Prostate gland (tissue), 2 donors: Measurements from ENCODE around the gene GLG1. TPM values are rescaled to one million over a fixed set of nuclear protein-coding genes. Genes with fewer than 3 reads are reported as not detected.
"Not testable (repeated sequence)": the region's sequence is repeated elsewhere in the genome, so short reads cannot be mapped to it uniquely, and the experiment has no call there.

ENCODE experiments used
- DNase-seq: peaks from one replicate; pipeline ENCODE4 v3.0.0-alpha.2; 2019; ENCODE audit warnings: low spot score
- H3K27ac ChIP-seq, 2 donors: fragments of 200-600 bp; sonication (generic); 2 replicates each; pipeline ENCODE4 v1.5.1; 2017 to 2019
- H3K27me3 ChIP-seq: fragments of 200-600 bp; sonication (generic); replicated peaks from 2 replicates; pipeline ENCODE4 v1.5.1; 2019; ENCODE audit not compliant: insufficient read depth
- H3K36me3 ChIP-seq, 2 donors: fragments of 200-600 bp; sonication (generic); 1 replicate in 1 of 2; 2 replicates in 1 of 2; pipeline versions ENCODE4 v1.5.1 to v1.8.1; 2017 to 2019
- H3K4me1 ChIP-seq: fragments of 200-600 bp; sonication (generic); replicated peaks from 2 replicates; pipeline ENCODE4 v1.5.1; 2019
- H3K4me3 ChIP-seq, 2 donors: fragments of 200-600 bp; sonication (generic); 2 replicates each; pipeline ENCODE4 v1.5.1; 2017 to 2019
- H3K9me3 ChIP-seq: fragments of 200-600 bp; sonication (generic); 2 replicates; pipeline ENCODE4 v1.5.1; 2017
- POLR2A ChIP-seq: fragments of 450-650 bp; IDR thresholded peaks from one replicate; pipeline ENCODE4 v1.6.1; 2016; ENCODE audit warnings: antibody characterized with exemption, mild to moderate bottlenecking
- WGBS: methylation state at CpG from one replicate; pipeline ENCODE4 v1.1.5; 2018; 5-methylcytosine and 5-hydroxymethylcytosine counted together
- intact Hi-C: fragments of 100-400 bp; cut with DNase I; formaldehyde crosslinking; loops from one replicate; pipeline ENCODE4 v1.14.2; 2022
- total RNA-seq, 2 donors: library from RNA; depleted of rRNA; stranded (reverse); fragments of >200 nt; gene quantifications; one replicate each; pipeline ENCODE4 v1.1.0, GENCODE V29; 2016

Gene GLG1
- total RNA-seq, 2 donors from 2014 or later = 135 to 189 TPM

DNA sequence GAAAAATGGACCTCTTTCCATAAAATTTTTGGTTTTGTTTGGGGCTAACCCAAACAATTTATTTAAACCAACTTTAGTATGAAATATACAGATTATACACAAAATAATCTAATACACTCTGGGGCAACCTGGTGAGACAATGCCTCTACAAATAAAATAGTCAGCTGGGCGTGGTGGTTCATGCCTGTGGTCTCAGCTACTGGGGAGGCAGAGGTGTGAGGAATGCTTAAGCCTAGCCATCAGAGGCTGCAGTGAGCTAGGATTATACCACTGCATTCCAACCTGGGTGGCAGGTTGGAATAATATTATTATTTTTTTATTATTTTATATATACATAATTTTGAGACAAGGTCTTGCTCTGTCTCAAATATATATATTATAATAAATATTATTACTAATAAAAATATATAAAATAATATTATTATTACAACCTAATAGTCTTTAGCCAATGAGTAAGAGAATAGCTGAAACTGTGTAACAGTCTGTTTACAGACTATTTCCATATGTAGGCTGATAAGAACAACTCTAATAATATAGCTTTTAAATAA is 50.5 kb downstream of the GLG1 start:
- no peak for DNase-seq
- intact Hi-C loops = no loop called here
- WGBS = 97% methylated on average over 1 of the region's 1 CpG
- no peak overlapping the region for H3K4me3 ChIP-seq
- H3K27me3 ChIP-seq = no peaks in the 10 kb centered on the region
- H3K9me3 ChIP-seq = no peaks in the 10 kb centered on the region
- H3K4me1 ChIP-seq = no peaks in the 10 kb centered on the region
- no peak overlapping the region for H3K27ac ChIP-seq
- H3K36me3 ChIP-seq = no peaks in the 10 kb centered on the region
- no peak for TF ChIP-seq POLR2A

DNA sequence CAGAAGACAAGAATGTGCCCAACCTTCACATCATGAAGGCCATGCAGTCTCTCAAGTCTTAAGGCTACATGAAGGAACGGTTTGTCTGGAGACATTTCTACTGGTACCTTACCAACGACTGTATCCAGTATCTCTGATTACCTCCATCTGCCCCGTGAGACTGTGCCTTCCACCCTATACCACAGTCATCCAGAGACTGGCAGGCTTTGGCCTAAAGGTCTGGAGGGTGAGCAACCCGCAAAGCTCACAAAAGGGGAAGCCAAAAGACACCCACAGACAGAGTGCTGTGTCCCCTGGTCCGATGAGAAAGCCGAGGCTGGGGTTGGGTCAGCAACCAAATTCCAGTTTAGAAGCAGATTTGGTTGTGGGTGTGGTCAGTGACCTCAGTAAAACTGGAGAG is 54.6 kb downstream of the GLG1 start:
- H3K4me1 ChIP-seq, H3K4me3 ChIP-seq, H3K9me3 ChIP-seq, DNase-seq, H3K36me3 ChIP-seq, H3K27me3 ChIP-seq, H3K27ac ChIP-seq, intact Hi-C loops: not testable (repeated sequence)
- WGBS = 100% methylated on average over 3 of the region's 6 CpGs

DNA sequence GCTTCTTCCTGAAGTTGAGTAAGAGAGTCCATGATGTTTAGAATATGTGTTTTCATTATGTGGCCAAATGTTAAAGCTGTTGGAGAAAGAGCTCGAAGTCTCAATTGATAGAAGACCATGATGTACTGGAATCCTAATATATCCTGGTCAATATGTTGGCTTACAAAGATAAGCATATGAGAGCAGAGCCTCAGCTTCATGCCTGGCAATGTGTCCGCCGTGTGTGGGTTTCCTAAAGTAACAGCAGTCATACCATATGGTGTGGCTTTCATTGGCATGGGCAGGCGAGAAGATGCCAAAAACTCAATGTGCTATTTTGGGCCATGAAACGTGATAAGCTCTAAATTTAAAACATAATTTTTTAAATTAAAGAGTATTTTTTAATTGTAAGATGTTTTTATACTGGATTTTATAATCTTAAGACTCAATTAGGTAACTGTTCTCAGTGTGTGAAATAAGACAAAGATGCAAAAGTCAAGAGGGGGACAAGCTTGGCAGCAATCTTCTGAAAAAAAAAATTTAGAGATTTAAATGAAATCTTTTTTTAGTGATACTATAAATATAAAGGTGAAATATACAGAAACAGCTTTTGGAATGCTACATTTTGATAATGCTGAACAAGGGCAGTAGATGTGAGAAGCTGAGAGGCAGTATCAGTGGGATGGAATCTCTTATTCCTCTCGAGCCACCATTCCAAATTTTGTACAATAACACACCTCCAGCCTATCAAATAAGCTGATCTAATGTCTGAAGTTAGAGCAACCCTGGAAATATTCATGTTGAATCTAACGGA is 56.5 kb downstream of the GLG1 start:
- H3K4me1 ChIP-seq, H3K4me3 ChIP-seq, H3K9me3 ChIP-seq, intact Hi-C loops, H3K36me3 ChIP-seq, H3K27me3 ChIP-seq, DNase-seq, H3K27ac ChIP-seq: not testable (repeated sequence)
- 84% methylated on average over 7 of the region's 7 CpGs for WGBS

- H3K36me3 ChIP-seq, H3K4me1 ChIP-seq, DNase-seq, H3K4me3 ChIP-seq, H3K27me3 ChIP-seq, intact Hi-C loops, H3K27ac ChIP-seq, H3K9me3 ChIP-seq: not testable (repeated sequence)
- 96% methylated on average over 4 of the region's 4 CpGs for WGBS
Measured at GRCh38 chr16:74546112-74546511, 60.8 kb downstream of the GLG1 start.

- H3K27ac ChIP-seq, H3K9me3 ChIP-seq, H3K27me3 ChIP-seq, DNase-seq, H3K4me3 ChIP-seq, intact Hi-C loops, H3K36me3 ChIP-seq, H3K4me1 ChIP-seq: not testable (repeated sequence)
- 72% methylated on average over 2 of the region's 3 CpGs for WGBS
Measured at GRCh38 chr16:74542911-74543578, 63.9 kb downstream of the GLG1 start.

DNA sequence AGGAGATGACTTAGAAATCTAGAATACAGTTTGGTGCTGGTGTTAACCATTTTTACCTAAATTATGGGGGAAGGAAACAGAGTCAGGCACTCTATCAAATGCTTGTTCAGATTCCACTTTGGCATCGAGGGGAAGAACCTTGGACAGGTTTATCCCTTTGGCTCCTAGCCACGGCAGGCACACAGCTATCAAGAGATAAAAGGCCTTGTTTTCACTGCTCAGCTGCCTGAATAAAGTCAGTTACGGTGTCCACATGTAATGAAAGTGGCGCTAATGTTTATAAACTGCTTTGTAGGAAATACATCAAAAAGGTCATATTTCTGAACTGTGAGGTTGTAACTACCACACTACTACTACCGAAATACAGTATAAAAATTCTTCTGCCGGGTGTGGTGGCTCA is 66.3 kb downstream of the GLG1 start:
- H3K4me1 ChIP-seq, H3K27me3 ChIP-seq, H3K27ac ChIP-seq, H3K9me3 ChIP-seq, intact Hi-C loops, H3K4me3 ChIP-seq, H3K36me3 ChIP-seq, DNase-seq: not testable (repeated sequence)
- 32% methylated on average over 6 of the region's 6 CpGs for WGBS

DNA sequence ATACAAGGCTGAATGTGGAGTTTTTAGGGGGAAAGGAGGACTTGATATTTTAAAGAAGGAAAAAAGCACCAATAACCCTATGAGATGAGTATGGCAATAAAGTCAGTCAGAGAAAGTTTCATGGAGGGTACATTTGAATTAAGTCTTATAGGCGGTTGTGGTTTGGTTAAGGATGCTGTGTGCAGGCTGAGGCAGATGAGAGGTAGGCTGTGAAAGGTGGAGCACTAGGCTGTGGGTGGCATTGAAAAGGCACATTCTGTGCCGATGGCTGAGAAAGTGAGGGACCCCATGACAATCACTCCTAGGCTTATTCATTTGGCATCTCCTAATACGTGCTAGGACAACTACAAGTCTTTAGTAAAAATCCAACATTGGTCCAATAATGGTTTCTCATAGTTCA is 68.1 kb downstream of the GLG1 start:
- H3K9me3 ChIP-seq, H3K27me3 ChIP-seq, intact Hi-C loops, H3K4me1 ChIP-seq, H3K4me3 ChIP-seq, DNase-seq, H3K36me3 ChIP-seq, H3K27ac ChIP-seq: not testable (repeated sequence)
- whole genome bisulfite sequencing = no CpG with 5 or more reads among the region's 3 CpGs

- H3K9me3 ChIP-seq, H3K36me3 ChIP-seq, H3K27ac ChIP-seq, DNase-seq, H3K4me3 ChIP-seq, intact Hi-C loops, H3K4me1 ChIP-seq, H3K27me3 ChIP-seq: not testable (repeated sequence)
- WGBS = 55% methylated on average over 1 of the region's 1 CpG
Measured at GRCh38 chr16:74537746-74538145, 69.2 kb downstream of the GLG1 start.

DNA sequence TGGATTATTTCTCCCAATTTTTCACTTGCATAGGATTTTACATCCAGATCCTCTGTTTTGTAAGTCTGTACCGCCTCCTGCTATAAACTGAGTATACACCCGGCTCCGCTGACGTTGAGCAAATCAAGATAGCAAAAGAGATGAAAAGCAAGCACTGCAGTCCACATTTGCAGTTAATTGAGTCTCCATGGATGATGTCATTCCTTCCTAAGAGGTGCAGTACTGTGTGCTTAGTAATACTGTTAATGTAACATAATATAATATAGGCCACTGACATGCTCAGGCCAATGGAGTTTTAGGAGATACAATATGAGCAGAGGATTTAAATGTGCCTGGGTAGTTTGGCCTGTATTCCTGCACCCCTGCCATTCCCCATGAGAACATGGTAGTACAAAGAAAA is 72.3 kb downstream of the GLG1 start:
- DNase-seq, H3K9me3 ChIP-seq, intact Hi-C loops, H3K4me3 ChIP-seq, H3K36me3 ChIP-seq, H3K4me1 ChIP-seq, H3K27me3 ChIP-seq, H3K27ac ChIP-seq: not testable (repeated sequence)
- 87% methylated on average over 4 of the region's 4 CpGs for WGBS
